Trophoblast cell (in vitro differentiated cells and primary cell): ENCODE data around the gene SLIT3.

Experiments
- DNase-seq, 2 donors: peaks; one replicate each; pipeline ENCODE4 v3.0.0-alpha.2; 2016
- H2AFZ ChIP-seq: 2 replicates; pipeline ENCODE4 v1.6.1; 2013; ENCODE audit warnings: low read length, moderate library complexity, mild to moderate bottlenecking; ENCODE audit not compliant: insufficient read depth, poor library complexity
- H2AK5ac ChIP-seq: 2 replicates; pipeline ENCODE4 v1.6.1; 2013; ENCODE audit warnings: mild to moderate bottlenecking, low read length
- H2BK120ac ChIP-seq: 2 replicates; pipeline ENCODE4 v1.6.1; 2013; ENCODE audit warnings: low read length, mild to moderate bottlenecking, moderate library complexity; ENCODE audit not compliant: insufficient read depth, poor library complexity
- H2BK12ac ChIP-seq: 2 replicates; pipeline ENCODE4 v1.6.1; 2013; ENCODE audit warnings: mild to moderate bottlenecking, low read length, moderate library complexity
- H2BK5ac ChIP-seq: 2 replicates; pipeline ENCODE4 v1.6.1; 2013; ENCODE audit warnings: low read length, low read depth, moderate library complexity, mild to moderate bottlenecking; ENCODE audit not compliant: poor library complexity
- H3K14ac ChIP-seq: 2 replicates; pipeline ENCODE4 v1.6.1; 2013; ENCODE audit warnings: mild to moderate bottlenecking, low read length
- H3K18ac ChIP-seq: 2 replicates; pipeline ENCODE4 v1.6.1; 2013; ENCODE audit warnings: mild to moderate bottlenecking, low read length
- H3K23ac ChIP-seq: 2 replicates; pipeline ENCODE4 v1.6.1; 2013; ENCODE audit warnings: low read length
- H3K27ac ChIP-seq: 2 replicates; pipeline ENCODE4 v1.5.1; 2013; ENCODE audit warnings: low read depth, mild to moderate bottlenecking, inconsistent platforms, low read length, moderate library complexity
- H3K27me3 ChIP-seq: 2 replicates; pipeline ENCODE4 v1.6.1; 2013; ENCODE audit warnings: inconsistent platforms, mild to moderate bottlenecking, low read length, moderate library complexity; ENCODE audit not compliant: insufficient read depth
- H3K36me3 ChIP-seq, 2 experiments: 1 replicate in 1 of 2; 2 replicates in 1 of 2; pipeline ENCODE4 v1.6.1; 2013; ENCODE audit warnings: low read length in 2 of 2, mild to moderate bottlenecking in 2 of 2, moderate library complexity in 1 of 2; ENCODE audit not compliant: insufficient read depth in 2 of 2, control insufficient read depth in 1 of 2
- H3K4ac ChIP-seq: 2 replicates; pipeline ENCODE4 v1.6.1; 2013; ENCODE audit warnings: low read depth, mild to moderate bottlenecking, low read length, moderate library complexity
- H3K4me1 ChIP-seq, 2 experiments: 1 replicate in 1 of 2; 2 replicates in 1 of 2; pipeline ENCODE4 v1.6.1; 2013; ENCODE audit warnings: low read length in 2 of 2, mild to moderate bottlenecking in 2 of 2, moderate library complexity in 1 of 2; ENCODE audit not compliant: insufficient read depth in 2 of 2, control insufficient read depth in 1 of 2
- H3K4me2 ChIP-seq: 2 replicates; pipeline ENCODE4 v1.6.1; 2013; ENCODE audit warnings: inconsistent platforms, mild to moderate bottlenecking, low read length, moderate library complexity
- H3K4me3 ChIP-seq: 2 replicates; pipeline ENCODE4 v1.5.1; 2013; ENCODE audit warnings: mild to moderate bottlenecking, low read depth, low read length, inconsistent platforms
- H3K79me1 ChIP-seq: one replicate; pipeline ENCODE4 v1.6.1; 2013; ENCODE audit warnings: low read length
- H3K79me2 ChIP-seq: 2 replicates; pipeline ENCODE4 v1.6.1; 2013; ENCODE audit warnings: low read length, mild to moderate bottlenecking; ENCODE audit not compliant: control insufficient read depth, insufficient read depth, poor library complexity
- H3K9ac ChIP-seq: 2 replicates; pipeline ENCODE4 v1.6.1; 2013; ENCODE audit warnings: mild to moderate bottlenecking, low read length
- H3K9me3 ChIP-seq: 2 replicates; pipeline ENCODE4 v1.6.1; 2013; ENCODE audit warnings: low read depth, mild to moderate bottlenecking, control low read depth, inconsistent platforms, low read length; ENCODE audit not compliant: insufficient read depth
- H4K12ac ChIP-seq: 2 replicates; pipeline ENCODE4 v1.6.1; 2013; ENCODE audit warnings: low read depth, mild to moderate bottlenecking, low read length, moderate library complexity
- H4K8ac ChIP-seq: 2 replicates; pipeline ENCODE4 v1.6.1; 2013; ENCODE audit warnings: low read depth, mild to moderate bottlenecking, low read length, moderate library complexity
- H4K91ac ChIP-seq: one replicate; pipeline ENCODE4 v1.6.1; 2013; ENCODE audit warnings: low read depth, mild to moderate bottlenecking, low read length, moderate library complexity
- WGBS: extraction: QIAGEN DNeasy Blood & Tissue Kit; methylation state at CpG from one replicate; pipeline ENCODE4 v1.1.7; 2013; ENCODE audit warnings: missing lambda C conversion rate; ENCODE audit not compliant: insufficient read length, insufficient coverage; ENCODE audit errors: extremely low coverage; 5-methylcytosine and 5-hydroxymethylcytosine counted together

SLIT3 gene

DNA sequence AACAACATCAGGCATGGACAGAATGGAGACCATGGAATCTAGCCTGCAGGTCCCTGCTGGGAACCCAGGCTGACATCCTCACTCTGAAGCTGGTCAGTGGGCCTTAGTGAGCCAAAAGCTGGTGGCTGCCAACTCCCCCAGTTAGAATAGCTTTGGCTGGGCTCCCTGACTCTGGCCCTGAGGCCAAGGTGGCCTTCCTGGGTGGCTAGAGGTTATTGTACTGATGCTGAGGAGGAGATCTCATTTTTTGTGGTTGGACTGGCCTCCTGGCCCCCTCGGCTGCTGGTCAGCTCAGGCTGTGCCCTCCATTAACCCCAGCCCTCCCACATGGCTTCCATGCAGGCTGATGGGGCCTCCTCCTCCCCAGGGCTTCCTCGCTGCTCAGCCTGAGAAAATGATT is 620.5 kb downstream of the SLIT3 start:
- H3K4me2 ChIP-seq = no peak overlapping the region
- H4K91ac ChIP-seq = no peak overlapping the region
- no peak overlapping the region for H3K23ac ChIP-seq
- H2BK5ac ChIP-seq = no peak overlapping the region
- H3K36me3 ChIP-seq = peaks cover 12 to 22% of the 10 kb centered on the region in 2 experiments
- H3K4ac ChIP-seq = no peak overlapping the region
- no peak overlapping the region for H3K14ac ChIP-seq
- H2AK5ac ChIP-seq = no peak overlapping the region
- H2BK12ac ChIP-seq = no peak overlapping the region
- no peaks in the 10 kb centered on the region for H3K27me3 ChIP-seq
- no peak overlapping the region for H4K12ac ChIP-seq
- no peak overlapping the region for H3K4me3 ChIP-seq
- H2AFZ ChIP-seq = no peak overlapping the region
- H4K8ac ChIP-seq = no peak overlapping the region
- DNase-seq = no peak
- H3K9me3 ChIP-seq = peaks cover 5% of the 10 kb centered on the region
- H3K9ac ChIP-seq = peak overlapping the region; percentile 8
- H2BK120ac ChIP-seq = no peak overlapping the region
- WGBS = no CpG with 5 or more reads among the region's 2 CpGs
- no peaks in the 10 kb centered on the region for H3K79me1 ChIP-seq
- no peaks in the 10 kb centered on the region for H3K79me2 ChIP-seq
- no peak overlapping the region for H3K18ac ChIP-seq
- H3K4me1 ChIP-seq = no peaks in the 10 kb centered on the region
- no peak overlapping the region for H3K27ac ChIP-seq

DNA sequence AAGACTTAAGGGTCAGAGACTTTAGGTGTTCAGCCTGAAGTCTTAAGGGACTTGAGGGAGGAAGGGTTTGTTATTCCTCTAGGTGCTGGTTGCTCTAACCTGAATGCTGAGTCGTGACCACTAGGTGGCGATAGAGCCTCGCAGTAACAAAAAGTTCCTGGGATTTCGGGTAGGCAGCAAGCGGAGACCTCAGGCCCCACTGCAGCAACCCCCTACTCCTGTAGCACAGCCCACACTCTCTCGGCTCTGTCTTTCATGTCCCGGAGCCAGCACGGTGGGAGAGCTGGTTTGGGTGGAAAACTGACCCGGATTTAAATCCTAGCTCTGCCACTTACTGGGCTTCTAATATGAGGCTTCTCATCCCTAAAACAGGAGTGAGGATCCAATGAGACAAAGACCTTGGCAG is 621.4 kb downstream of the SLIT3 start:
- no peaks in the 10 kb centered on the region for H3K4me1 ChIP-seq
- peak; percentile 64 to 86 for DNase-seq
- no peak overlapping the region for H4K91ac ChIP-seq
- no peak overlapping the region for H3K23ac ChIP-seq
- peaks cover 5% of the 10 kb centered on the region for H3K9me3 ChIP-seq
- H2AFZ ChIP-seq = no peak overlapping the region
- H2BK120ac ChIP-seq = no peak overlapping the region
- H3K36me3 ChIP-seq = peaks cover 14 to 19% of the 10 kb centered on the region in 2 experiments
- H3K79me1 ChIP-seq = no peaks in the 10 kb centered on the region
- no peak overlapping the region for H3K14ac ChIP-seq
- H3K9ac ChIP-seq = no peak overlapping the region
- H3K4me2 ChIP-seq = no peak overlapping the region
- no peak overlapping the region for H3K18ac ChIP-seq
- H4K8ac ChIP-seq = no peak overlapping the region
- H2BK12ac ChIP-seq = no peak overlapping the region
- no peak overlapping the region for H4K12ac ChIP-seq
- H3K4me3 ChIP-seq = no peak overlapping the region
- H3K27ac ChIP-seq = no peak overlapping the region
- H3K79me2 ChIP-seq = no peaks in the 10 kb centered on the region
- no peak overlapping the region for H3K4ac ChIP-seq
- no peaks in the 10 kb centered on the region for H3K27me3 ChIP-seq
- H2BK5ac ChIP-seq = no peak overlapping the region
- H2AK5ac ChIP-seq = no peak overlapping the region
- WGBS = no CpG with 5 or more reads among the region's 9 CpGs

DNA sequence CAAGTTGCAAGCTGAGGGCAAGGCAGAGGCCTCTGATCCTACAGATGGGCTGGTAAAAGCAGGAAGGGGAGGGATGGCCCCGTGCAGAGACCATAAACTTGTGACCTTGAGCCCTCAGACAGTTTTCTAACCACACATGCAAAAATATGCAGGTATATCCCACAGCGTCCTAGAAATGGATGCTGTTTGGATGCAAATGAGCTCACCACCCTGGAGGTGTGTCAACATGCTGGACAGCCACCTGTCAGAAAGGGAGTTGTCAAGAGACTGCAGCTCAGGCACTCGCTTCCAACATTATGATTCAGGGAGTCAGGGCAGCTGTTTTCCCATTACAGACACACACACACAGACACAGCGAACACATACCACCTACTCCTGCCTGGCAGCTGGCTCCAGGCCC is 624.4 kb downstream of the SLIT3 start:
- no peak overlapping the region for H3K4me2 ChIP-seq

DNA sequence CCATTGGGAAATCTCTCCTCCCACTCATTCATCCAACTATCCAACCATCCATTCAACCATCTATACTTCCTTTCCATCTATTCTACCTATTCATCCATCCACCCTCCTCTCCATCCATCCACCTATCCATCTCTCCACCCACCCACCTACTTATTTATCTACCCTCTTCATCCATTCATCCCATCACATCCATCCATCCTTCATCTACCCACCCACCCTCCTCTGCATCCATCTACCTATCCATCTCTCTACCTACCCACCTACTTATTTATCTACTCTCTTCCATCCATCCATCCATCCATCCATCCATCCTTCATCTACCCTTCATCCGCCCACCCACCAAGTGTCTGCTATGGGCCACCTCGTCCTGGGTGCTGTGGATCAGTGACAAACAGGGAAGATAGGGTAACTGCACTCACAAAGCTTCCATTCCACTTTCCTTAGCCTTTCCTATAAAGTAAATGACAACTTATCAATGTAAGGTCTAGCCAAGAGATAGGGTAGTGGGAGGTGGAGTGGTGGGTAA is 625.0 kb downstream of the SLIT3 start:
- H3K4me1 ChIP-seq = no peaks in the 10 kb centered on the region
- H2AFZ ChIP-seq = no peak overlapping the region
- 100% methylated on average over 1 of the region's 2 CpGs for WGBS
- no peak overlapping the region for H2BK5ac ChIP-seq
- H3K4ac ChIP-seq = no peak overlapping the region
- no peak overlapping the region for H3K14ac ChIP-seq
- no peak for DNase-seq
- no peak overlapping the region for H2BK120ac ChIP-seq
- no peaks in the 10 kb centered on the region for H3K79me1 ChIP-seq
- H3K79me2 ChIP-seq = no peaks in the 10 kb centered on the region
- peaks cover 22 to 24% of the 10 kb centered on the region in 2 experiments for H3K36me3 ChIP-seq
- H3K9me3 ChIP-seq = peaks cover 5% of the 10 kb centered on the region
- H3K27ac ChIP-seq = no peak overlapping the region
- H2AK5ac ChIP-seq = no peak overlapping the region
- no peak overlapping the region for H4K91ac ChIP-seq
- H3K4me2 ChIP-seq = no peak overlapping the region
- H3K4me3 ChIP-seq = no peak overlapping the region
- no peaks in the 10 kb centered on the region for H3K27me3 ChIP-seq
- no peak overlapping the region for H3K9ac ChIP-seq
- no peak overlapping the region for H3K18ac ChIP-seq
- H3K23ac ChIP-seq = no peak overlapping the region
- H4K12ac ChIP-seq = no peak overlapping the region
- H2BK12ac ChIP-seq = no peak overlapping the region
- H4K8ac ChIP-seq = no peak overlapping the region

More for the DNA sequence above, 624.4 kb downstream of the SLIT3 start:
- peaks cover 20 to 21% of the 10 kb centered on the region in 2 experiments for H3K36me3 ChIP-seq
- no peak overlapping the region for H2BK5ac ChIP-seq
- no peaks in the 10 kb centered on the region for H3K27me3 ChIP-seq
- H4K91ac ChIP-seq = no peak overlapping the region
- no peak overlapping the region for H2BK120ac ChIP-seq
- H3K4me3 ChIP-seq = no peak overlapping the region
- H3K27ac ChIP-seq = no peak overlapping the region
- H3K79me1 ChIP-seq = no peaks in the 10 kb centered on the region
- H3K14ac ChIP-seq = no peak overlapping the region
- H4K12ac ChIP-seq = no peak overlapping the region
- no peak overlapping the region for H2AFZ ChIP-seq
- H3K9ac ChIP-seq = peak overlapping the region; percentile 17
- H2AK5ac ChIP-seq = no peak overlapping the region
- no peak overlapping the region for H3K18ac ChIP-seq
- H4K8ac ChIP-seq = no peak overlapping the region
- DNase-seq = no peak
- no CpG with 5 or more reads among the region's 4 CpGs for WGBS
- no peak overlapping the region for H3K4ac ChIP-seq
- H2BK12ac ChIP-seq = no peak overlapping the region
- H3K4me1 ChIP-seq = no peaks in the 10 kb centered on the region
- peaks cover 5% of the 10 kb centered on the region for H3K9me3 ChIP-seq
- H3K23ac ChIP-seq = no peak overlapping the region
- no peaks in the 10 kb centered on the region for H3K79me2 ChIP-seq
